ENCODE data around the gene NTM.
A peak's percentile ranks its signal among the peaks of the same experiment; 100 is the strongest.

The NTM gene

GRCh38 chr11:132125988-132126871, 755.8 kb downstream of the NTM start:
- ChIA-PET CTCF (interaction anchor here (1.0 to 1.5 kb wide), 2 partner anchors 12 to 259 kb away, joined by 3 to 5 read pairs; no protein-coding TSS in a partner anchor), POLR2A (no interaction called here)
- DNase-seq (ENCODE audit: extremely low spot score), result no peak
- TF ChIP-seq PKNOX1 (IDR thresholded peaks at IDR 0.05) (no peak), FOXA1 (IDR thresholded peaks at IDR 0.05) (no peak), ELF4 (IDR thresholded peaks at IDR 0.05) (no peak), ARNT (IDR thresholded peaks at IDR 0.05) (no peak), TARDBP (IDR thresholded peaks at IDR 0.05) (no peak), FOXM1 (IDR thresholded peaks at IDR 0.05; ENCODE audit: borderline replicate concordance) (no peak), SUZ12 (IDR thresholded peaks at IDR 0.05) (no peak), CTBP1 (IDR thresholded peaks at IDR 0.05; ENCODE audit: borderline replicate concordance) (no peak), ZNF384 (IDR thresholded peaks at IDR 0.05) (no peak), FOXK2 (IDR thresholded peaks at IDR 0.05) (no peak), L3MBTL2 (conservative IDR thresholded peaks at IDR 0.05) (no peak), NFRKB (IDR thresholded peaks at IDR 0.05) (no peak), HDGF (IDR thresholded peaks at IDR 0.05; ENCODE audit: borderline replicate concordance) (no peak), SP1 (IDR thresholded peaks at IDR 0.05) (no peak), LEF1 (IDR thresholded peaks at IDR 0.05; ENCODE audit: borderline replicate concordance) (no peak), BHLHE40 (IDR thresholded peaks at IDR 0.05; ENCODE audit: borderline replicate concordance) (no peak)

GRCh38 chr11:132126973-132127899, 756.8 kb downstream of the NTM start:
- ChIA-PET CTCF (interaction anchor here (0.6 to 1.5 kb wide), 4 partner anchors 13 to 263 kb away, joined by 3 to 5 read pairs (median 4); no protein-coding TSS in a partner anchor), POLR2A (no interaction called here)
- TF ChIP-seq ZNF384 (IDR thresholded peaks at IDR 0.05) (no peak), NFRKB (IDR thresholded peaks at IDR 0.05) (no peak), ARNT (IDR thresholded peaks at IDR 0.05) (no peak)
- DNase-seq (ENCODE audit: extremely low spot score), result peak; percentile 11

- TF ChIP-seq ELF4 (IDR thresholded peaks at IDR 0.05) (no peak), NFRKB (IDR thresholded peaks at IDR 0.05) (no peak)
- ChIA-PET POLR2A (no interaction called here), CTCF (no interaction called here)
- DNase-seq (ENCODE audit: extremely low spot score), result no peak
Observed at GRCh38 chr11:132127900-132128288, 757.5 kb downstream of the NTM start.

GRCh38 chr11:132131047-132131446, 760.6 kb downstream of the NTM start:
- DNase-seq (ENCODE audit: extremely low spot score), result no peak
- POLR2A ChIA-PET, result no interaction called here
- CTCF ChIA-PET, result no interaction called here
- TF ChIP-seq FOXA1 (IDR thresholded peaks at IDR 0.05) (no peak), ELF4 (IDR thresholded peaks at IDR 0.05) (no peak), L3MBTL2 (conservative IDR thresholded peaks at IDR 0.05) (no peak), PKNOX1 (IDR thresholded peaks at IDR 0.05) (no peak), SUZ12 (IDR thresholded peaks at IDR 0.05) (no peak), TARDBP (IDR thresholded peaks at IDR 0.05) (no peak), FOXM1 (IDR thresholded peaks at IDR 0.05; ENCODE audit: borderline replicate concordance) (no peak), CTBP1 (IDR thresholded peaks at IDR 0.05; ENCODE audit: borderline replicate concordance) (no peak), SP1 (IDR thresholded peaks at IDR 0.05) (no peak)

- DNase-seq (ENCODE audit: extremely low spot score), result no peak
- CTCF ChIA-PET, result no interaction called here
- no peak for TF ChIP-seq TARDBP (IDR thresholded peaks at IDR 0.05)
- no peak for TF ChIP-seq FOXK2 (IDR thresholded peaks at IDR 0.05)
- TF ChIP-seq BHLHE40 (IDR thresholded peaks at IDR 0.05; ENCODE audit: borderline replicate concordance), result no peak
- TF ChIP-seq SP1 (IDR thresholded peaks at IDR 0.05), result no peak
- no peak for TF ChIP-seq L3MBTL2 (conservative IDR thresholded peaks at IDR 0.05)
- TF ChIP-seq ELF4 (IDR thresholded peaks at IDR 0.05), result no peak
- TF ChIP-seq ZNF384 (IDR thresholded peaks at IDR 0.05), result no peak
- no peak for TF ChIP-seq PKNOX1 (IDR thresholded peaks at IDR 0.05)
- TF ChIP-seq SUZ12 (IDR thresholded peaks at IDR 0.05), result no peak
- no peak for TF ChIP-seq HDGF (IDR thresholded peaks at IDR 0.05; ENCODE audit: borderline replicate concordance)
- no peak for TF ChIP-seq LEF1 (IDR thresholded peaks at IDR 0.05; ENCODE audit: borderline replicate concordance)
- TF ChIP-seq ARNT (IDR thresholded peaks at IDR 0.05), result no peak
- no peak for TF ChIP-seq NFRKB (IDR thresholded peaks at IDR 0.05)
- TF ChIP-seq CTBP1 (IDR thresholded peaks at IDR 0.05; ENCODE audit: borderline replicate concordance), result no peak
- TF ChIP-seq FOXM1 (IDR thresholded peaks at IDR 0.05; ENCODE audit: borderline replicate concordance), result no peak
- TF ChIP-seq FOXA1 (IDR thresholded peaks at IDR 0.05), result no peak
- POLR2A ChIA-PET, result no interaction called here
Observed at GRCh38 chr11:132131961-132132360, 761.5 kb downstream of the NTM start.

GRCh38 chr11:132134322-132134721, 763.9 kb downstream of the NTM start:
- DNase-seq (ENCODE audit: extremely low spot score), result no peak
- no peak for TF ChIP-seq FOXM1 (IDR thresholded peaks at IDR 0.05; ENCODE audit: borderline replicate concordance)
- no peak for TF ChIP-seq ARNT (IDR thresholded peaks at IDR 0.05)
- TF ChIP-seq SUZ12 (IDR thresholded peaks at IDR 0.05), result no peak
- TF ChIP-seq CTBP1 (IDR thresholded peaks at IDR 0.05; ENCODE audit: borderline replicate concordance), result no peak
- TF ChIP-seq PKNOX1 (IDR thresholded peaks at IDR 0.05), result no peak
- TF ChIP-seq NFRKB (IDR thresholded peaks at IDR 0.05), result no peak
- TF ChIP-seq SP1 (IDR thresholded peaks at IDR 0.05), result no peak
- TF ChIP-seq HDGF (IDR thresholded peaks at IDR 0.05; ENCODE audit: borderline replicate concordance), result no peak
- ChIA-PET CTCF (no interaction called here), POLR2A (no interaction called here)
